Measurements from ENCODE around the gene ZNF627. TPM values are rescaled to one million over a fixed set of nuclear protein-coding genes. Genes with fewer than 3 reads are reported as not detected.

The ZNF627 gene
- total RNA-seq (19.9 and 23.0 TPM in 2 replicates), polyA plus RNA-seq (17.5 and 19.4 TPM in 2 replicates)

- peaks cover 6% of the 10 kb centered on the region for H3K4me1 ChIP-seq (ENCODE audit: low read depth)
- peak within 1 kb of the TSS; percentile 99 for H3K27ac ChIP-seq
- no peaks in the 10 kb centered on the region for H3K36me3 ChIP-seq
- peak; percentile 99 for DNase-seq (ENCODE audit: low read depth in 1 of 2, low spot score in 1 of 2)
- TF ChIP-seq CTCF (IDR thresholded peaks at IDR 0.05; ENCODE audit: low read depth, low read length): peak; percentile 12
- no peaks in the 10 kb centered on the region for H3K9me3 ChIP-seq (ENCODE audit: low read depth)
- H3K27me3 ChIP-seq: no peaks in the 10 kb centered on the region
- peak within 1 kb of the TSS; percentile 84 for H3K4me3 ChIP-seq
These were observed at the start of gene ZNF627 for GRCh38 chr19:11597202-11598102. ZNF627 (plus strand) TSS chr19:11597483; CDS start chr19:11597628, 145 bp downstream.

GRCh38 chr19:11547929-11548700, 49.2 kb upstream of the ZNF627 start:
- TF ChIP-seq CTCF (IDR thresholded peaks at IDR 0.05; ENCODE audit: low read depth, low read length): no peak
- Histone ChIP-seq H3K27ac (no peak overlapping the region), H3K4me3 (no peak overlapping the region), H3K36me3 (peaks cover 25% of the 10 kb centered on the region), H3K9me3 (ENCODE audit: low read depth) (no peaks in the 10 kb centered on the region), H3K4me1 (ENCODE audit: low read depth) (no peaks in the 10 kb centered on the region), H3K27me3 (no peaks in the 10 kb centered on the region)
- DNase-seq (ENCODE audit: low read depth in 1 of 2, low spot score in 1 of 2): no peak

- DNase-seq (ENCODE audit: low read depth in 1 of 2, low spot score in 1 of 2): no peak
- no peaks in the 10 kb centered on the region for H3K4me1 ChIP-seq (ENCODE audit: low read depth)
- H3K27ac ChIP-seq: no peak overlapping the region
- H3K27me3 ChIP-seq: no peaks in the 10 kb centered on the region
- no peak overlapping the region for H3K4me3 ChIP-seq
- H3K9me3 ChIP-seq (ENCODE audit: low read depth): no peaks in the 10 kb centered on the region
- peaks cover 27% of the 10 kb centered on the region for H3K36me3 ChIP-seq
- TF ChIP-seq CTCF (IDR thresholded peaks at IDR 0.05; ENCODE audit: low read depth, low read length): no peak
These were observed 47.8 kb upstream of the ZNF627 start for GRCh38 chr19:11549386-11549953.

GRCh38 chr19:11550265-11550664, 47.0 kb upstream of the ZNF627 start:
- peaks cover 27% of the 10 kb centered on the region for H3K36me3 ChIP-seq
- H3K4me3 ChIP-seq: no peak overlapping the region
- no peaks in the 10 kb centered on the region for H3K4me1 ChIP-seq (ENCODE audit: low read depth)
- H3K27ac ChIP-seq: no peak overlapping the region
- DNase-seq (ENCODE audit: low read depth in 1 of 2, low spot score in 1 of 2): no peak
- H3K27me3 ChIP-seq: no peaks in the 10 kb centered on the region
- H3K9me3 ChIP-seq (ENCODE audit: low read depth): no peaks in the 10 kb centered on the region
- no peak for TF ChIP-seq CTCF (IDR thresholded peaks at IDR 0.05; ENCODE audit: low read depth, low read length)

GRCh38 chr19:11551603-11552235, 45.6 kb upstream of the ZNF627 start:
- TF ChIP-seq CTCF (IDR thresholded peaks at IDR 0.05; ENCODE audit: low read depth, low read length): peak; percentile 41
- peak; percentile 23 to 49 for DNase-seq (ENCODE audit: low read depth in 1 of 2, low spot score in 1 of 2)
- Histone ChIP-seq H3K36me3 (peaks cover 27% of the 10 kb centered on the region), H3K9me3 (ENCODE audit: low read depth) (no peaks in the 10 kb centered on the region), H3K4me1 (ENCODE audit: low read depth) (no peaks in the 10 kb centered on the region), H3K27ac (peak overlapping the region; percentile 54), H3K4me3 (no peak overlapping the region), H3K27me3 (no peaks in the 10 kb centered on the region)

All from cardiac muscle cell (in vitro differentiated cells and primary cell).